ENCODE measurements around the gene CALML6. TPM values are rescaled to one million over a fixed set of nuclear protein-coding genes. Genes with fewer than 3 reads are reported as not detected.

Gene CALML6
- polyA plus RNA-seq, 1 donor: 0.65 TPM

- DNase-seq: no peak
These were observed 50.5 kb downstream of the CALML6 start for GRCh38 chr1:1965546-1965945.

- no peak for DNase-seq
These were observed 51.1 kb downstream of the CALML6 start for GRCh38 chr1:1966071-1966740.

Other genes with a start within 250 kb of the CALML6 start
- gene SLC35E2B, start 222.5 kb upstream of the CALML6 start, polyA plus RNA-seq (ENCODE audit: insufficient read length): 87.3 TPM
- 33.9 TPM for gene CDK11A, start 190.9 kb upstream of the CALML6 start, polyA plus RNA-seq (ENCODE audit: insufficient read length)
- gene NADK, start 136.8 kb upstream of the CALML6 start, polyA plus RNA-seq (ENCODE audit: insufficient read length): 44.3 TPM
- 269 TPM for gene GNB1, start 24.2 kb upstream of the CALML6 start, polyA plus RNA-seq (ENCODE audit: insufficient read length)
- 1.1 TPM for gene TMEM52, start 4.0 kb downstream of the CALML6 start, polyA plus RNA-seq (ENCODE audit: insufficient read length)
- gene CFAP74, start 88.5 kb downstream of the CALML6 start, polyA plus RNA-seq (ENCODE audit: insufficient read length): 0.76 TPM
- gene GABRD, start 104.1 kb downstream of the CALML6 start, polyA plus RNA-seq (ENCODE audit: insufficient read length): 2.1 TPM
- 29.7 TPM for gene PRKCZ, start 135.2 kb downstream of the CALML6 start, polyA plus RNA-seq (ENCODE audit: insufficient read length)